Adipocyte (in vitro differentiated cells): ENCODE results near the gene COPE.

Experiments
- DNase-seq: peaks from one replicate; pipeline ENCODE4 v3.0.0-alpha.2; 2015; ENCODE audit warnings: low read depth
- H3K27me3 ChIP-seq: replicated peaks from 2 replicates; pipeline ENCODE4 v1.7.0; 2013; ENCODE audit warnings: mild to moderate bottlenecking, low read length, moderate library complexity; ENCODE audit not compliant: control insufficient read depth, insufficient read depth
- H3K36me3 ChIP-seq: 2 replicates; pipeline ENCODE4 v1.7.0; 2013; ENCODE audit warnings: low read length, mild to moderate bottlenecking, moderate library complexity; ENCODE audit not compliant: control insufficient read depth, insufficient read depth, severe bottlenecking
- H3K4me1 ChIP-seq: 2 replicates; pipeline ENCODE4 v1.7.0; 2013; ENCODE audit warnings: mild to moderate bottlenecking, low read length, moderate library complexity; ENCODE audit not compliant: control insufficient read depth, insufficient read depth
- H3K4me3 ChIP-seq: 2 replicates; pipeline ENCODE4 v1.7.0; 2013; ENCODE audit warnings: mild to moderate bottlenecking, low read length, moderate library complexity
- H3K9ac ChIP-seq: 2 replicates; pipeline ENCODE4 v1.7.0; 2013; ENCODE audit warnings: mild to moderate bottlenecking, low read length, moderate library complexity
- H3K9me3 ChIP-seq: 2 replicates; pipeline ENCODE4 v1.7.0; 2013; ENCODE audit warnings: mild to moderate bottlenecking, low read length, moderate library complexity; ENCODE audit not compliant: control insufficient read depth

The COPE gene

DNA sequence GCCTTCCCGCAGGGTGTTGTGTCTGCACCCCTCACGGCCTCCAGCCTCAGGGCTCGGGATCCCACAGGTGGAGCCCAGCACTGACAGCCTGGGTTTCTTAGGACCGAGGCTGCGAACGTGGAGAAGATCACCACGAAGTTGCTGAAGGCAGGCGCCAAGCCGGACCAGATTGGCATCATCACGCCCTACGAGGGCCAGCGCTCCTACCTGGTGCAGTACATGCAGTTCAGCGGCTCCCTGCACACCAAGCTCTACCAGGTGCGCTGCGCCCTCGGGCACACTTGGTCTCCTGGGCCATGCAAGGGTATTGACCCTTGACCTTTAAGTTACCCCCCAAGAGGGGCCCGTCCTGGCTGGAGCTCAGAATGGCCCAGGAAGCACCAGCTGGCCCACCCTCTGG, 58.5 kb downstream of the COPE start:
- Histone ChIP-seq H3K4me3 (no peak overlapping the region), H3K9me3 (no peaks in the 10 kb centered on the region), H3K4me1 (peaks cover 6% of the 10 kb centered on the region), H3K36me3 (peaks cover 98% of the 10 kb centered on the region), H3K27me3 (no peaks in the 10 kb centered on the region), H3K9ac (no peak overlapping the region)
- DNase-seq = no peak

DNA sequence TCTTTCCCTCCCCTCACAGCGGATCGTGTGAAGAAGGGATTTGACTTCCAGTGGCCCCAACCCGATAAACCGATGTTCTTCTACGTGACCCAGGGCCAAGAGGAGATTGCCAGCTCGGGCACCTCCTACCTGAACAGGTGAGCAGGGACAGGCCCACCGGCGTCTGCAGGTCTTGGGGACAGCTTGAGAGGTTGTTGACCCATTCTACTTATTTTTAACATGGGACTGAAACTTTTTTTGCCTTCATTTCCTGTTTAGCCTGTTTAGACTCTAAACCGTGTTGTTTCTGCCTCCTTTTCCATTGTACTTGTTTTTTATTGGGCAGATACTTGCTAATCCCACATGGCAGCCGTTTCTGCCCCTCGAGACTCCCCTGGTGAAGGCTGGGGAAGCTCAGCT, 58.9 kb downstream of the COPE start:
- H3K36me3 ChIP-seq = peaks cover 98% of the 10 kb centered on the region

DNA sequence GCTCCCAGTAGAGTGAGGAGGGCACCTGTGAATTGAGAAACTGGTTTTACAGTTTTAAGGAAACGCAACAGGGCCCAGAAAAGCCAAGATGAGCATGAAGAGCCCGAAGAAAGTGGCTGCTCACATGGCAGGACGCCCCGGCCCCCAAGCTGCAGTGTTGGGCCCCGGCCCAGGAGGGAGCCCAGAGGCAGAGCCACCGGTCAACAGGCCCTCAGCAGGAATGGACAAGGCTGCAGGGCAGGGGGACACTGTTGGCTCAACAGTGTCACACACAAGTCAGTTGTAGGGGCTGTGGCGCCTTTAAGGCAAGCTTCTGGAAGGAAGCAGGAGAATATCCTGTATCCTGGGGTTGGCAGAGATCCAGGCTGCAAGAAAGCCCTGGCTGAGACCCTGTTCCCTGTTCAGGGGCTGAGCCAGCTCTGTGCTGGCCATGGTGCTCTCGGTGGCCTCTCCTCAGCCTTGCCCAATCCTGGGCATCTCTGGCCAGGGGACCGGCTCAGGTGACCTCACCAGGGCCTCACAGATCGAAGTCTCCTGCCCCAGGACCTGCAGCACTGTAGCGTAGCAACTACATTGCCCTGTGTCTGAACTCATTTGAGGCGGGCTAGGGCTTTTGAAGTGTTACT, 59.4 kb downstream of the COPE start:
- H3K4me3 ChIP-seq = no peak overlapping the region
- no peak for DNase-seq
- H3K4me1 ChIP-seq = peaks cover 6% of the 10 kb centered on the region
- H3K9ac ChIP-seq = no peak overlapping the region
- no peaks in the 10 kb centered on the region for H3K9me3 ChIP-seq
- H3K36me3 ChIP-seq = peaks cover 98% of the 10 kb centered on the region
- H3K27me3 ChIP-seq = no peaks in the 10 kb centered on the region

More for the DNA sequence above, 58.9 kb downstream of the COPE start:
- no peak overlapping the region for H3K4me3 ChIP-seq
- no peak overlapping the region for H3K9ac ChIP-seq
- peaks cover 6% of the 10 kb centered on the region for H3K4me1 ChIP-seq
- H3K27me3 ChIP-seq = no peaks in the 10 kb centered on the region
- H3K9me3 ChIP-seq = no peaks in the 10 kb centered on the region
- DNase-seq = no peak

DNA sequence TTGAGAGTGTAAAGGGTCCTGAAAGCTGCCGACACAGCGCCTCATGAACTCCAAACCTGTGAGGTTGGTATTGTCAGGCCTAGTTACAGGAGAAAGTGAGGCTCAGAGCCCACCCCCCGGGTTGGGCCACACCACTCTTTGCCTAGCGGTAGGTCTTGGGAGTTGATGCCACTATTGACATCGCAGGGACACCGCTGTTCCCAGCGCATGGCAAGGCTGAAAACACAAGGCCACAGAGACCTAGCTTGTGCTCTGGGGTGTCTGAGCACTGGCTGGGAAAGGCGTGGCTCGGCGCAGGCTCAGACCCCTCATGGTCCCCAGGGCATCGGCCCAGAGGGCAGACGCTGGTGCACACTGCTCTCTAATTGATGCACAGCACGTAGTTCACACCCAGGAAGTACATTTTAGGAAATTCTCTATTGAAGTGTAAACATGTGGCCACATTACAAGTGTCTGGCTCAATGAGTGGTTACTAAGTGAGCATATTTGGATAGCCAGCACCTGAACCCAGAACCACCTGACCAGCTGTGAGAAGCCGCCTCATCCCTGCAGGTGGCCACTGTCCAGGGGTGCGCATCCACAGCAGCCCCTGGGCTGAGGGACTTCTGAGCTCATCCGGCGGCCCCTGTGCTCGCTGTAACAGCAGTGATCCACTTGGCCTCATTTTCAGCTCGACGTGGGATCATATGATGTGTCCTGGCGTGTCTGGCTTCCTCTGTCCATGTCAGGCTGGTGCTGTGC, 60.1 kb downstream of the COPE start:
- Histone ChIP-seq H3K36me3 (peaks cover 100% of the 10 kb centered on the region), H3K27me3 (no peaks in the 10 kb centered on the region), H3K4me3 (no peak overlapping the region), H3K9me3 (no peaks in the 10 kb centered on the region), H3K4me1 (peaks cover 6% of the 10 kb centered on the region), H3K9ac (no peak overlapping the region)
- no peak for DNase-seq

DNA sequence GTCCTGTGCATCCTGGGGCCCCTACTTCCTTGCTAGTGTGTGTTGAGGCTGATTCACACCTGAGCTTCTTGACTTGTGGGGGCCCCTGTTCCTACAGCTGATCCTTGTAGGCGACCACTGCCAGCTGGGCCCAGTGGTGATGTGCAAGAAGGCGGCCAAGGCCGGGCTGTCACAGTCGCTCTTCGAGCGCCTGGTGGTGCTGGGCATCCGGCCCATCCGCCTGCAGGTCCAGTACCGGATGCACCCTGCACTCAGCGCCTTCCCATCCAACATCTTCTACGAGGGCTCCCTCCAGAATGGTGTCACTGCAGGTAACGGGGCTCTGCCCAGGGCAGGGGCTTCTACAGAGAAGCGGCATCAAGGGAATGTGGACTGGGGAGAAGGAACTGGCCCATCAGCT, 62.0 kb downstream of the COPE start:
- H3K27me3 ChIP-seq = no peaks in the 10 kb centered on the region
- H3K4me3 ChIP-seq = no peak overlapping the region
- H3K36me3 ChIP-seq = peaks cover 98% of the 10 kb centered on the region
- H3K9ac ChIP-seq = no peak overlapping the region
- DNase-seq = no peak
- peaks cover 6% of the 10 kb centered on the region for H3K4me1 ChIP-seq
- no peaks in the 10 kb centered on the region for H3K9me3 ChIP-seq

DNA sequence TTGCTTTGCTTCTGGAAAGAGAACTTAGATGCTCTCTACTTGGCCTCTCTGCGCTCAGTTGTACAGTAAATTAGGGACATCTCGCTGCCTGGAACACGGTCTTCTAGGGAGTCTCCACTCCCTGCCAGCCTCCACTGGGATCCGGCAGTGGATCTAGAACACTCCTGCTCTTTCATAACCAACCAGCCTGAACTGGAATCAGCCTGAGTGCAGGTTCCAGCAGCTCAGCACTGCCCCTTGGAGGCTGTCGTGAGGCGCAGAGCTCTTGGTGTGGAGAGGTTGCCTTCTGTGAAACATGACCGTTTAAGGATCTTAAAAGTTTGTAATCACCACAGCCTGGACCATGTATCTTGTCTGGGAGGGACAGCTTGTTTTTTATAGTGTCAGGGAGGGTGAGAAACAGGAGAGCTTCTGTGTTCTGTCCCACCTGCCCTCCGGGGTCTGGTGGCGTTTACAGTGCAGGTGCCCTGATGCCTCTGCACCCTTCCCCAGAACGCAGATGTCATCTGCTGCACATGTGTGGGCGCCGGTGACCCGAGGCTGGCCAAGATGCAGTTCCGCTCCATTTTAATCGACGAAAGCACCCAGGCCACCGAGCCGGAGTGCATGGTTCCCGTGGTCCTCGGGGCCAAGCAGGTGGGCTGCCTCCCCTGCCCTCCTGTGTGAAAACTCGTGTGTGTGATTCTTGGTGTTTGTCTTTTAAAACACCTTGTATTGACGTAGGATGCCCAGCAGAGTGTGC, 62.6 kb downstream of the COPE start:
- H3K27me3 ChIP-seq = no peaks in the 10 kb centered on the region
- H3K36me3 ChIP-seq = peaks cover 98% of the 10 kb centered on the region
- no peaks in the 10 kb centered on the region for H3K9me3 ChIP-seq
- H3K4me1 ChIP-seq = peaks cover 6% of the 10 kb centered on the region
- H3K4me3 ChIP-seq = no peak overlapping the region
- H3K9ac ChIP-seq = peak overlapping the region; percentile 7
- DNase-seq = no peak

- H3K4me1 ChIP-seq = peaks cover 12% of the 10 kb centered on the region
- peak overlapping the region; percentile 7 for H3K9ac ChIP-seq
- no peak overlapping the region for H3K4me3 ChIP-seq
- no peak for DNase-seq
- peaks cover 98% of the 10 kb centered on the region for H3K36me3 ChIP-seq
- H3K9me3 ChIP-seq = no peaks in the 10 kb centered on the region
- no peaks in the 10 kb centered on the region for H3K27me3 ChIP-seq
These were observed 63.4 kb downstream of the COPE start for GRCh38 chr19:18855647-18856384.

DNA sequence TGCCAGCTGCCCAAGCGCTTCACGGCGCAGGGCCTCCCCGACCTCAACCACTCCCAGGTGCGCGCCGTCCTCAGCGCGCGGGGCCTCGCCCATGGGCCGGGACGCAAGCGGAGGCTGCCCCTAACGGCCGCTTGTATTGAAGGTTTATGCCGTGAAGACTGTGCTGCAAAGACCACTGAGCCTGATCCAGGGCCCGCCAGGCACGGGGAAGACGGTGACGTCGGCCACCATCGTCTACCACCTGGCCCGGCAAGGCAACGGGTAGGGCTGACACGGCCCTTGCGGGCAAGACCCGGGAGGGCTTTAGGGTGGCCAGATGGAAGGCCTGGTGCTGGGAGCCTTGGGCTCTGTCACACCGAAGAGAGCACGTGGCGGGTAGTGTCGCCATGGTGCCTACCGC, 64.2 kb downstream of the COPE start:
- DNase-seq = no peak
- Histone ChIP-seq H3K9ac (no peak overlapping the region), H3K27me3 (no peaks in the 10 kb centered on the region), H3K9me3 (no peaks in the 10 kb centered on the region), H3K4me3 (no peak overlapping the region), H3K36me3 (peaks cover 93% of the 10 kb centered on the region), H3K4me1 (peaks cover 20% of the 10 kb centered on the region)

- no peaks in the 10 kb centered on the region for H3K27me3 ChIP-seq
- no peaks in the 10 kb centered on the region for H3K9me3 ChIP-seq
- no peak overlapping the region for H3K9ac ChIP-seq
- no peak for DNase-seq
- H3K4me3 ChIP-seq = no peak overlapping the region
- peaks cover 82% of the 10 kb centered on the region for H3K36me3 ChIP-seq
- peaks cover 31% of the 10 kb centered on the region for H3K4me1 ChIP-seq
These were observed 65.3 kb downstream of the COPE start for GRCh38 chr19:18853755-18854427.

- Histone ChIP-seq H3K9me3 (no peaks in the 10 kb centered on the region), H3K27me3 (no peaks in the 10 kb centered on the region), H3K36me3 (peaks cover 70% of the 10 kb centered on the region), H3K4me1 (peaks cover 43% of the 10 kb centered on the region), H3K4me3 (no peak overlapping the region), H3K9ac (no peak overlapping the region)
- no peak for DNase-seq
These were observed 66.5 kb downstream of the COPE start for GRCh38 chr19:18852648-18853047.
